GM19193 (cell line): ENCODE measurements around the gene GPX3.

Experiments used
- POLR2A ChIP-seq: IDR thresholded peaks from 4 replicates; pipeline ENCODE4 v1.6.1; 2011; ENCODE audit not compliant: insufficient read depth, insufficient read length; ENCODE audit errors: extremely low read depth

Gene GPX3

DNA sequence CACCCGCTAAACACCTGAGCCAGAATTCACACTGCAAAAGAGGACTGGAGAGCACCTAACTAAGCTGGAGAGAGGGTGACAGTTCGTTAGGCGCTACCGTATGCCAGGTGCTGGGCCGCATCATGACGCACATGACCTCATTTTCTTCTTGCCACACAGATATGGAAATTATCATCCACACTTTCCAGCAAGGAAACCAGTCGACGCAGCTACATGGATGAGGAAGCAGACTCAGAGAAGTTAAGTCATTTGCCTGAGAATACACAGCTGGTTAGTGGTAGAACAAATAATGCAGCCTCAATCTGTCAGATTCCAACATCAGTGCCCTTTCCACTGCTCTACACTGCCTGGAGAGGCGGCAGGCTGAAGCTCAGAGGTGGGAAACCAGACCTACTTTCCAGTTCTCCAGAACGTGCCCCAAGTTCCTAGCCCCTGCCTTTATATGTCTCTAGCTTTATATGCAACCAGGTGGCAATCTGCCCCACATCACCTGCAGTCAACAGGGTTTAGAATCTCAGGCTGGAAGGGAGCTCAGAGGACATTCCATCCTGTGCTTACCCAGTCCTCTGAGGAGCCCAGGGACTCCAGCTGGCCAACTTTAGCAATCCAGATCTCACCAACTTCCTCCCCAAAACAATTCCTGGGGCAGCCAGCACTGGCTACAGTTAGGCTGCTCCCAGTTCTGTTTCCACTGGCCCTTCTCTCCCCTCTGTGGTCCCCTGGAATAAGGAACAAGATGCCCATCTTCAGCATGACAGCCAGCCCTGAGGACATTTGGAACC is 51.6 kb downstream of the GPX3 start:
- no peak for TF ChIP-seq POLR2A

DNA sequence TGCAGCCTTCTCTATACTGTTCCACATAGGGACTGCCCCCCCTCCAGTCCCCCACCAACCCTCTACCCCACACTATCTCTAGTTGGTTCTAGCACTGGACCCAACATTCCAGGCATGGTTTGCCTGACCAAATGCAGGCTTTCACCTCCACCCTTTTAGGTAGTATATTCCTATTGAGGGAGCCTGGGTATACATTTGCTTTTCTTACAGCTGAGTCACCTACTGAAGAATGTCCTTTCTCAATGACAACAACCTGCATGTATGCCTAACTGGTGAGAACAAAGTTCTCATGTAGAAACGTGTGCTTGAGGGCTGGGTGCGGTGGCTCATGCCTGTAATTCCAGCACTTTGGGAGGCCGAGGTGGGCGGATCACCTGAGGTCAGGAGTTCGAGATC is 52.2 kb downstream of the GPX3 start:
- no peak for TF ChIP-seq POLR2A

DNA sequence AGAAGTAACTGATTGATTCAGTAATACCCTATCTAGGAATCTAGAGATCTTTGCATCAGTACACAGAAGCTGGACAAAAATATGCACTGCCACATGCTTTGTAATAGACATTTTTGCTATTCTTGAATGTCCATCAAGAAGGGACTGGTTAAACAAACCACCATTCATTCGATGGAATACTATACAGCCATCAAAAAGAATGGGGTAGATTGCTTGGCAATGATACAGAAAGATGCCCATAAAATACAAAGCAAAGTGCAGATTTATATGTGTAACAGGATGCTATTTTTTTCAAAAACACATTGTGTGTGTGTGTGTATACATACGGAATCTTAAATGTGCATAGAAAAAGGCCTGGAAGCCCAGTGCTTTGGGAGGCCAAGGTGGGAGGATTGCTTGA is 52.9 kb downstream of the GPX3 start:
- TF ChIP-seq POLR2A = no peak

DNA sequence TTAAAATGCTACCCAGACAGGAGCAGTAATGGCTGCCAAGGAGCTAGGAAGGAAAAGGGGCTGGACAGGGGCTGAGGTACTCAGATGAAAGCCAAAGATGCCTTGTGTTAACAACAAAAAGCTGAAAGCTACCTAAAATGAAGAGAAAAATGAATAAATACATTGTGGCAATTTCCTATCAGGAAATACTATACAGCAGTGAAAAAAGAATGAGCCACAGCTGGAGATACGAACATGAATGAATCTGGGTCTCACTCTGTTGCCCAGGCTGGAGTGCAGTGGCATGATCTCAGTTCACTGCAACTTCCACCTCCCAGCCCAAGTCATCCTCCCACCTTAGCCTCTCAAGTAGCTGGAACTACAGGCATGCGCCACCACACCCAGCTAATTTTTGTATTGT is 54.2 kb downstream of the GPX3 start:
- no peak for TF ChIP-seq POLR2A

DNA sequence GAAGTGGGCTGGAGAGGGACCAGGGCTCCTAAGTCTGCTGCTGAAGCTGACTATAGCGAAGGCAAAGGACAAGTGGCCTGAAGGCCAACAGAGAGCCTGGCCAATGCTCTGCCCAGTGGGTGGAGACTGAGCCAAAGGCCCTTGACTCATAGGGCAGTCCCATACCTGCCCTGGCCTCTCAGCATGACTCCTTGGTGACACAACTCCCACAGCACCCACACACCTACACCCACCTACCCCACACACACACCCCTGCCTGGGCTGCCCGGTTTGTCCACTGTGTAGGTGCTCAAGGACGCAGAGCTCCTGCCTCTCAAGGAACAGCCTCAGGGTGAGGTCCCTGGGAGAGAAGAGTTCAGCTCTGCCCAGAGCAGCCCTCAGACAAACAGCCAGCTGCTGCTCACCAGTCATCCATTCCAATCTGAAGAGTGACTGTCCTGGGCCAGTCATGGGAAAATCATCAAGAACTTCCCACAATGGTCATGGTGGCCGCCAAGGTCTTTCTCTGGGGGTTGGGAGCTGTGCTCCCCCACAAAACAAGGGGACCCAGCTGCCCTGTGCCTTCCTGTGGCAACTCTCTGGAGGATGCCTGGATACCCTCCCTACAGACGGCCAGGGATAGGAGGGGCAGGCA is 55.4 kb downstream of the GPX3 start:
- TF ChIP-seq POLR2A = peak; percentile 29

DNA sequence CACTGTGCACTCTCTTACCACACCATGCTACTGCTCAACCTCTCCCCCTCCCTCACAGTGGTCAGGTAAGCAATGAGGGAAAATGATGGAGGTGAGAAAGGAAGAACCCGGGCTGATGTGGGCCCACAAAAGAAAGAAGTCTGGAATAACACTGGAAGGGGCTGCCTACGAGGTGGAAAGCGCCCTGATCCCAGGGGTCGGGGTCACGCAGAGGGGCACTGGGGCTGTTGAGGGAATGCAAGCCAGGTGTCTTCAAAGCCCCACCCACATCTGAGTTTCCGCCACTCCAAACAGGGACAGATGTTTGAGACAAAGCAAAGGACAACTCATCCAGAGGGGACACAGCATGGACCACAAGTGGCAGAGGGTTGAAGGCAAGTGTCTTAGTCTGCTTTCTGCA is 56.2 kb downstream of the GPX3 start:
- no peak for TF ChIP-seq POLR2A

DNA sequence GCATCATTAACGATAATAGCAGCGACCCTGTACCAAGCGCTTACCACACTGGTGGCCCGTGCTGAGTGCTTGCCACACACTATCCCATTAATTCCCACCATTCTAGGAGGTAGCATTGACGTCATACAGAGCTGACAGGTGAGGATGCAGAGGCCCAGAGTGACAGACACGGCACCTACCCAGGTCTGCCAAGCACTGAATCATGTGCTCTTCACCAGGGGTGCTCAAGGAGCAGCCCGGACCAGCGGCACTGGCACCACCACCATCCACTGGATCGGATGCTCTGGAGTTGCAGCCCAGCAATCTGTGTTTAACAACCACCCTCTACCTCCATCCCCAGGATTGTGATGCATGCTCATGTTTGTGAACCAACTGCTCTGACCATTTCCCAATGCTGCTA is 57.0 kb downstream of the GPX3 start:
- TF ChIP-seq POLR2A = peak; percentile 24

DNA sequence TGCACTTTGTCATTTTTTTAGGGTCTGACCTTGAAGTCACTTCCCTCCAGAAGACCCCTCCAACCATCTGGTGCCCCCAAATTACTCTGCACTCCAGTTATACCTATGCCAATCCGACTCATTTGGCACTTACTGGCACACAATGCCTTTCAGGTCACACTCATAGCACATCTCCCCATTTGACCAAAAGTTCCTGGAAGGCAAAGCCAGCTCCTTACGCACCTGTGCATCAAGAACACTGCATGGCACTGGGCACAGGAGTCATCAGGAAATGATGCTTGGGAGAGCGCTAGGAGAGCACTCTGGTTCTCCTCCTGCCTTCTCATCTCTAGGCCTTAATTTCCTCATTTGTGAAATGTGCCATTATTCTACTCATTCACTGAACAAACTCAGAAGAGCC is 57.6 kb downstream of the GPX3 start:
- TF ChIP-seq POLR2A = no peak
